ENCODE results near the gene RMND1. TPM values are rescaled to one million over a fixed set of nuclear protein-coding genes. Genes with fewer than 3 reads are reported as not detected.

Gene RMND1
- total RNA-seq, 4 donors from 2014 or later: 18.4 to 31.8 (median 27.0) TPM

- Histone ChIP-seq H3K36me3 (peaks cover 0 to 62% (median 0%) of the 10 kb centered on the region in 3 donors), H3K4me1 (no peaks in the 10 kb centered on the region), H3K27me3 (no peaks in the 10 kb centered on the region), H3K9me3 (no peaks in the 10 kb centered on the region), H3K27ac (no peak overlapping the region), H3K4me3 (no peak overlapping the region)
- DNase-seq (ENCODE audit: low spot score in 2 of 2): no peak
- no peak for TF ChIP-seq POLR2A (IDR thresholded peaks at IDR 0.05)
- no peak for TF ChIP-seq CTCF (IDR thresholded peaks at IDR 0.05)
- no peak for TF ChIP-seq EP300 (IDR thresholded peaks at IDR 0.05)
- WGBS, 2 donors: 80 to 82% methylated on average over 4 of the region's 4 CpGs
Measured at GRCh38 chr6:151422981-151423380, 28.9 kb downstream of the RMND1 start.

- Histone ChIP-seq H3K4me3 (no peak overlapping the region), H3K27me3 (no peaks in the 10 kb centered on the region), H3K4me1 (no peaks in the 10 kb centered on the region), H3K27ac (no peak overlapping the region), H3K36me3 (peaks cover 0 to 78% (median 0%) of the 10 kb centered on the region in 3 donors), H3K9me3 (no peaks in the 10 kb centered on the region)
- 72 to 100% methylated on average over 1 of the region's 1 CpG for WGBS, 2 donors
- no peak for TF ChIP-seq EP300 (IDR thresholded peaks at IDR 0.05)
- TF ChIP-seq POLR2A (IDR thresholded peaks at IDR 0.05): no peak
- no peak for TF ChIP-seq CTCF (IDR thresholded peaks at IDR 0.05)
- DNase-seq (ENCODE audit: low spot score in 2 of 2): no peak
Measured at GRCh38 chr6:151417477-151417876, 34.4 kb downstream of the RMND1 start.

GRCh38 chr6:151414641-151415260 is 37.2 kb downstream of the RMND1 start:
- DNase-seq (ENCODE audit: low spot score in 2 of 2): no peak
- H3K27me3 ChIP-seq: no peaks in the 10 kb centered on the region
- TF ChIP-seq CTCF (IDR thresholded peaks at IDR 0.05): no peak
- TF ChIP-seq POLR2A (IDR thresholded peaks at IDR 0.05): no peak
- no peak for TF ChIP-seq EP300 (IDR thresholded peaks at IDR 0.05)
- H3K27ac ChIP-seq: no peak overlapping the region
- no peaks in the 10 kb centered on the region for H3K4me1 ChIP-seq
- no peak overlapping the region for H3K4me3 ChIP-seq
- H3K9me3 ChIP-seq: no peaks in the 10 kb centered on the region
- peaks cover 0 to 86% (median 0%) of the 10 kb centered on the region in 3 donors for H3K36me3 ChIP-seq
- WGBS, 2 donors: 92 to 96% methylated on average over 3 of the region's 3 CpGs

- Histone ChIP-seq H3K27ac (no peak overlapping the region), H3K4me1 (no peaks in the 10 kb centered on the region), H3K36me3 (peaks cover 0 to 81% (median 0%) of the 10 kb centered on the region in 3 donors), H3K9me3 (no peaks in the 10 kb centered on the region), H3K27me3 (no peaks in the 10 kb centered on the region), H3K4me3 (no peak overlapping the region)
- no peak for TF ChIP-seq EP300 (IDR thresholded peaks at IDR 0.05)
- TF ChIP-seq POLR2A (IDR thresholded peaks at IDR 0.05): no peak
- TF ChIP-seq CTCF (IDR thresholded peaks at IDR 0.05): no peak
- DNase-seq (ENCODE audit: low spot score in 2 of 2): no peak
- WGBS, 2 donors: 95 to 99% methylated on average over 8 of the region's 8 CpGs
Measured at GRCh38 chr6:151413372-151414145, 38.4 kb downstream of the RMND1 start.

GRCh38 chr6:151412909-151413308 is 39.0 kb downstream of the RMND1 start:
- H3K27me3 ChIP-seq: no peaks in the 10 kb centered on the region

More at GRCh38 chr6:151412909-151413308, 39.0 kb downstream of the RMND1 start:
- Histone ChIP-seq H3K9me3 (no peaks in the 10 kb centered on the region), H3K27ac (no peak overlapping the region), H3K4me1 (no peaks in the 10 kb centered on the region), H3K4me3 (no peak overlapping the region), H3K36me3 (peaks cover 0 to 79% (median 0%) of the 10 kb centered on the region in 3 donors)
- DNase-seq (ENCODE audit: low spot score in 2 of 2): no peak
- TF ChIP-seq EP300 (IDR thresholded peaks at IDR 0.05) (no peak), CTCF (IDR thresholded peaks at IDR 0.05) (no peak), POLR2A (IDR thresholded peaks at IDR 0.05) (no peak)
- WGBS, 2 donors: 88 to 89% methylated on average over 3 of the region's 3 CpGs
